MCF 10A (cell line): Measurements from ENCODE around the gene PRUNE1. TPM values are rescaled to one million over a fixed set of nuclear protein-coding genes. Genes with fewer than 3 reads are reported as not detected.

ENCODE experiments used
- BruUV-seq: library from RNA; stranded (reverse); fragments of 400-500 nt; replicated peaks from 2 replicates; lab custom pipeline; 2021; lab: Mats Ljungman, UMichigan
- CTCF ChIA-PET: fragments of 300-600 bp; sonication (Branson Sonifier 250); formaldehyde crosslinking; extraction: SDS; loops from one replicate; lab custom pipeline; 2021; ENCODE audit warnings: antibody characterized with exemption, inconsistent platforms; lab: Yijun Ruan, JAX
- POLR2A ChIA-PET: fragments of 300-600, 350-650 bp; sonication (Branson Sonifier 250); formaldehyde crosslinking; extraction: SDS; loops from one replicate; lab custom pipeline; 2020; ENCODE audit warnings: antibody characterized with exemption, inconsistent platforms; lab: Yijun Ruan, JAX
- DNase-seq: peaks from one replicate; pipeline ENCODE4 v3.0.0-alpha.2; 2018; ENCODE audit not compliant: unreplicated experiment
- H3K27ac Mint-ChIP-seq: one replicate; pipeline ENCODE4 v1.8.0; 2022; ENCODE audit warnings: mild to moderate bottlenecking, low read depth, mixed read lengths; ENCODE audit not compliant: unreplicated experiment
- H3K27me3 Mint-ChIP-seq: one replicate; pipeline ENCODE4 v1.8.0; 2022; ENCODE audit warnings: mixed read lengths; ENCODE audit not compliant: insufficient read depth, unreplicated experiment
- H3K36me3 Mint-ChIP-seq: one replicate; pipeline ENCODE4 v1.8.0; 2022; ENCODE audit warnings: mild to moderate bottlenecking, moderate library complexity, mixed read lengths; ENCODE audit not compliant: insufficient read depth, unreplicated experiment
- H3K4me1 Mint-ChIP-seq: one replicate; pipeline ENCODE4 v1.8.0; 2022; ENCODE audit warnings: mixed read lengths; ENCODE audit not compliant: insufficient read depth, unreplicated experiment
- H3K4me3 Mint-ChIP-seq: one replicate; pipeline ENCODE4 v1.8.0; 2022; ENCODE audit warnings: mild to moderate bottlenecking, moderate library complexity, mixed read lengths; ENCODE audit not compliant: unreplicated experiment
- H3K9me3 Mint-ChIP-seq: one replicate; pipeline ENCODE4 v1.8.0; 2022; ENCODE audit warnings: mixed read lengths; ENCODE audit not compliant: unreplicated experiment
- intact Hi-C: fragments of 100-400 bp; cut with micrococcal nuclease; formaldehyde crosslinking; loops from 2 replicates; pipeline ENCODE4 v1.14.1; 2022
- total RNA-seq: library from RNA; stranded (reverse); gene quantifications from 2 replicates; pipeline ENCODE4 v1.2.3, GENCODE V29; 2022
- TF ChIP-seq, protein P1 (sequence below): fragments of 200-600 bp; IDR thresholded peaks from one replicate; pipeline ENCODE4 v1.8.0; 2022; ENCODE audit warnings: antibody characterized with exemption, mild to moderate bottlenecking; ENCODE audit not compliant: unreplicated experiment

The PRUNE1 gene
- total RNA-seq, 1 experiment from 2014 or later = 17.6 TPM

DNA sequence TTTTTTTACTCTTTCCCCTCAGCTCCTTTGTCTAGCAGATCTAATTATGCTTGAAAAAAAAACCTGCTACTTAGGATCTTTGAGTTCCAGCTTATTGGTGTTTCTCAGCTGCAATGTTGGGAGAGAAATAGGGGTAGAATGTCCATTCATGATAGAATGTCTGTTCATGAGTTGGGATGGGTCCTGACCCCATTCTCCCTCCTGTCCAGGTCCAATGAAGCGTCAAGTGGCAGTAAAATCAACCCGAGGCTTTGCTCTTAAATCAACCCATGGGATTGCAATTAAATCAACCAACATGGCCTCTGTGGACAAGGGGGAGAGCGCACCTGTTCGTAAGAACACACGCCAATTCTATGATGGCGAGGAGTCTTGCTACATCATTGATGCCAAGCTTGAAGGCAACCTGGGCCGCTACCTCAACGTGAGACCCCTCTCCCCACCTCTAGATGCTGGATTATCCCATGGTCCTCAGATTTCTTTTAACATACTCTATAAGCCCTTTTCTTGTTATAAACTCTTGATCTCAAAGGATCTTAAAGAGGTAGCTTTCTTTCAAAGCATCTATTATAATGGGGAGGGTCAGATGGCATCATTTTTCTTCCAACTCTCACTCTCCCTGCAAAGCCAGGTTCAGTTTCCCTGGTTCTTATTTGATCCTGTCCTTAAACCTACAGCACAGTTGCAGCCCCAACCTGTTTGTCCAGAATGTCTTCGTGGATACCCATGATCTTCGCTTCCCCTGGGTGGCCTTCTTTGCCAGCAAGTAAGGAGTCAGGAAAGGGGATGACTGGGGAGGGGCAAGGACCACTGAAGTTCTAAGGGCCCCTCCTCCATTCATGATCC lies 44.7 kb upstream of the PRUNE1 start:
- ChIA-PET POLR2A (interaction anchor here (0.6 to 1.8 kb wide), 5 partner anchors 10 to 253 kb away, joined by 3 to 6 read pairs (median 4); partner anchors contain the start of gene MINDY1), CTCF (interaction anchor here (0.7 to 1.5 kb wide), 5 partner anchors 8 to 50 kb away, joined by 3 to 5 read pairs (median 3); no protein-coding TSS in a partner anchor)
- Mint-ChIP-seq H3K9me3 (no peaks in the 10 kb centered on the region), H3K4me3 (no peak overlapping the region), H3K27ac (no peak overlapping the region), H3K4me1 (peaks cover 8% of the 10 kb centered on the region), H3K36me3 (peaks cover 97% of the 10 kb centered on the region), H3K27me3 (no peaks in the 10 kb centered on the region)
- DNase-seq = no peak
- no TSS peak for BruUV-seq
- TF ChIP-seq, protein P1, sequence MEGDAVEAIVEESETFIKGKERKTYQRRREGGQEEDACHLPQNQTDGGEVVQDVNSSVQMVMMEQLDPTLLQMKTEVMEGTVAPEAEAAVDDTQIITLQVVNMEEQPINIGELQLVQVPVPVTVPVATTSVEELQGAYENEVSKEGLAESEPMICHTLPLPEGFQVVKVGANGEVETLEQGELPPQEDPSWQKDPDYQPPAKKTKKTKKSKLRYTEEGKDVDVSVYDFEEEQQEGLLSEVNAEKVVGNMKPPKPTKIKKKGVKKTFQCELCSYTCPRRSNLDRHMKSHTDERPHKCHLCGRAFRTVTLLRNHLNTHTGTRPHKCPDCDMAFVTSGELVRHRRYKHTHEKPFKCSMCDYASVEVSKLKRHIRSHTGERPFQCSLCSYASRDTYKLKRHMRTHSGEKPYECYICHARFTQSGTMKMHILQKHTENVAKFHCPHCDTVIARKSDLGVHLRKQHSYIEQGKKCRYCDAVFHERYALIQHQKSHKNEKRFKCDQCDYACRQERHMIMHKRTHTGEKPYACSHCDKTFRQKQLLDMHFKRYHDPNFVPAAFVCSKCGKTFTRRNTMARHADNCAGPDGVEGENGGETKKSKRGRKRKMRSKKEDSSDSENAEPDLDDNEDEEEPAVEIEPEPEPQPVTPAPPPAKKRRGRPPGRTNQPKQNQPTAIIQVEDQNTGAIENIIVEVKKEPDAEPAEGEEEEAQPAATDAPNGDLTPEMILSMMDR = no peak
- intact Hi-C loops = no loop called here

DNA sequence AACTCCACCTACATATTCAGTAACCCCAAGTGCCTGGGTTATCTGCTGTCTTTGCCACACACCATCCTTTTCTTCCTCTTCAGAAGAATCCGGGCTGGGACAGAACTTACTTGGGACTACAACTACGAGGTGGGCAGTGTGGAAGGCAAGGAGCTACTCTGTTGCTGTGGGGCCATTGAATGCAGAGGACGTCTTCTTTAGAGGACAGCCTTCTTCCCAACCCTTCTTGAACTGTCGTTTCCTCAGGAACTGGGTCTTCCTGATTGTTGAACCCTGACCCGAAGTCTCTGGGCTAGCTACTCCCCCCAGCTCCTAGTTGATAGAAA lies 44.1 kb upstream of the PRUNE1 start:
- no peak overlapping the region for H3K27ac Mint-ChIP-seq
- H3K4me3 Mint-ChIP-seq = no peak overlapping the region

DNA sequence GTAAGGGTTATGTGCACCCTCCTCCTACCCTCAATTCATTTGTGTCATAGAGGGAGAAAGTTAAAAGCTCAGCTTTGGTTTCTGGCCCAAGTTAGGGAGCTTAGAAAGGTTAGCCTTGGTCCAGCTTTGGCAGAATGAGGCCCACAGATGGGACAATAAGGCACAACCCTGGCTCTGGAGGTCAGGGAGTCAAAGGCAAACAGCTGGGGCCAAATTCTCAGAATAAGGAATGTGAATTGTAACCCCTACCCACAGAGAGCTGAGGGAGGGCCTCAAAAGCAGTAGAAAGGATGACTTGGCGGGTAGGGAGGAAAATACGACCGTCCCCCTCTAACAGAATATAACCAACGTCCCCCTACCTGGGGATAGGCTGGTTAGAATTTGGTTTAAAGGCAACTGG lies 42.6 kb upstream of the PRUNE1 start:
- Mint-ChIP-seq H3K27me3 (no peaks in the 10 kb centered on the region), H3K4me1 (peaks cover 9% of the 10 kb centered on the region), H3K4me3 (no peak overlapping the region), H3K27ac (no peak overlapping the region), H3K9me3 (no peaks in the 10 kb centered on the region), H3K36me3 (peaks cover 90% of the 10 kb centered on the region)
- BruUV-seq = TSS peak; percentile 54
- intact Hi-C loops = no loop called here
- DNase-seq = no peak
- TF ChIP-seq, protein P1 = no peak
- POLR2A ChIA-PET = interaction anchor here (0.6 to 1.9 kb wide), 3 partner anchors 9 to 594 kb away, joined by 3 to 12 read pairs (median 3); partner anchors contain the start of gene CERS2
- CTCF ChIA-PET = interaction anchor here (0.5 to 2.3 kb wide), 7 partner anchors 8 to 59 kb away, joined by 3 to 13 read pairs (median 3); no protein-coding TSS in a partner anchor

More for the DNA sequence above, 44.1 kb upstream of the PRUNE1 start:
- ChIA-PET CTCF (interaction anchor here (1.2 to 1.5 kb wide), 2 partner anchors 8 to 16 kb away, joined by 3 to 5 read pairs; no protein-coding TSS in a partner anchor), POLR2A (interaction anchor here (1.5 to 1.8 kb wide), 2 partner anchors 10 to 42 kb away, joined by 6 read pairs; partner anchors contain the start of gene MINDY1)
- intact Hi-C loops = no loop called here
- H3K27me3 Mint-ChIP-seq = no peaks in the 10 kb centered on the region
- TSS peak; percentile 18 for BruUV-seq
- H3K4me1 Mint-ChIP-seq = peaks cover 8% of the 10 kb centered on the region
- H3K9me3 Mint-ChIP-seq = no peaks in the 10 kb centered on the region
- DNase-seq = no peak
- TF ChIP-seq, protein P1 = no peak
- peaks cover 97% of the 10 kb centered on the region for H3K36me3 Mint-ChIP-seq

DNA sequence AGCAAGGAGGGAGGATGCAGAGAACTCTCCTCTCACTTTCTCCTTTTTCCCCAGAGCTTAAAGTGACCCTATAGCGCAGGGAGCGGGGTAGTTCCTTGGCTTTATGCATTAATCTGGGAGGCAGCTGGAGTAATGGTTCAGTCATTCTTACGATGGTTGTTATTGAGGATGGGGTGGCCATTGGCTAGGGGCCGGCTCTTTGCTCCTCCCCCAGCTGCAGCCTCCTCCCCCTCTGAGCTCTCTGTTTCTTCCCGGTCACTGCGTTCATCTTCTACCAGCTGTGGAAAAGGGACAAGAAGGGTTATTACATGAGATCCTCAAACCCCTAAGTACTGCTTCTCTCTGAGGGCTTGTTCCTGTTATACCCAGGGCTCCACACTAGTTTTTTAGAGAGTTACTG lies 42.2 kb upstream of the PRUNE1 start:
- BruUV-seq = no TSS peak
- Mint-ChIP-seq H3K27ac (no peak overlapping the region), H3K4me3 (no peak overlapping the region), H3K27me3 (no peaks in the 10 kb centered on the region), H3K9me3 (no peaks in the 10 kb centered on the region), H3K4me1 (peaks cover 13% of the 10 kb centered on the region), H3K36me3 (peaks cover 86% of the 10 kb centered on the region)
- ChIA-PET POLR2A (interaction anchor here (0.7 to 1.9 kb wide), 4 partner anchors 8 to 34 kb away, joined by 3 to 12 read pairs (median 4); partner anchors contain the start of gene CERS2), CTCF (interaction anchor here (0.6 to 2.3 kb wide), 6 partner anchors 8 to 58 kb away, joined by 3 to 13 read pairs (median 3); no protein-coding TSS in a partner anchor)
- TF ChIP-seq, protein P1 = no peak
- DNase-seq = no peak
- intact Hi-C loops = no loop called here
